Small intestine (tissue), 7 donors: ENCODE results near the gene REX1BD. TPM values are rescaled to one million over a fixed set of nuclear protein-coding genes. Genes with fewer than 3 reads are reported as not detected.
A peak's percentile ranks its signal among the peaks of the same experiment; 100 is the strongest.

ENCODE experiments used
- DNase-seq, 2 donors: peaks; one replicate each; pipeline versions ENCODE4 v3.0.0 to v3.0.0-alpha.2; 2013
- FAIRE-seq: peaks from 2 replicates; lab custom pipeline; 2012; peaks lifted over from hg19 to GRCh38; lab: Jason Lieb, UNC
- H3K27ac ChIP-seq, 3 donors: one replicate each; pipeline ENCODE4 v1.5.1; 2013; ENCODE audit warnings: low read length in 2 of 3, mild to moderate bottlenecking in 2 of 3, control low read depth in 1 of 3, inconsistent platforms in 1 of 3, low read depth in 1 of 3, moderate library complexity in 1 of 3
- H3K27me3 ChIP-seq, 3 donors: one replicate each; pipeline ENCODE4 v1.6.1; 2013; ENCODE audit warnings: low read length in 3 of 3, inconsistent platforms in 1 of 3; ENCODE audit not compliant: control insufficient read depth in 3 of 3, insufficient read depth in 3 of 3
- H3K36me3 ChIP-seq, 3 donors: one replicate each; pipeline ENCODE4 v1.6.1; 2013; ENCODE audit warnings: low read length in 3 of 3, inconsistent platforms in 1 of 3, low read depth in 1 of 3, mild to moderate bottlenecking in 1 of 3, moderate library complexity in 1 of 3; ENCODE audit not compliant: control insufficient read depth in 3 of 3, insufficient read depth in 2 of 3
- H3K4me1 ChIP-seq, 3 donors: one replicate each; pipeline ENCODE4 v1.6.1; 2013; ENCODE audit warnings: low read length in 2 of 3, inconsistent platforms in 1 of 3, low read depth in 1 of 3, mild to moderate bottlenecking in 1 of 3, moderate library complexity in 1 of 3; ENCODE audit not compliant: control insufficient read depth in 3 of 3, insufficient read depth in 2 of 3
- H3K4me3 ChIP-seq, 3 donors: one replicate each; pipeline ENCODE4 v1.5.1; 2013; ENCODE audit warnings: low read length in 3 of 3, control low read depth in 1 of 3, inconsistent platforms in 1 of 3, low read depth in 1 of 3, mild to moderate bottlenecking in 1 of 3, moderate library complexity in 1 of 3
- H3K9me3 ChIP-seq, 2 donors: one replicate each; pipeline ENCODE4 v1.6.1; 2013; ENCODE audit warnings: low read depth in 1 of 2, low read length in 1 of 2; ENCODE audit not compliant: control insufficient read depth in 2 of 2, insufficient read depth in 1 of 2
- WGBS, 3 donors: extraction: QIAGEN DNeasy Blood & Tissue Kit; methylation state at CpG; one replicate each; pipeline ENCODE4 v1.1.7; 2013; 5-methylcytosine and 5-hydroxymethylcytosine counted together
- polyA plus RNA-seq, 4 donors: library from polyadenylated mRNA; stranded (reverse) in 3 of 4; unstranded in 1 of 4; fragments of 200-250 nt in 3 of 4; fragments of 120-200 nt in 1 of 4; gene quantifications; one replicate each; pipeline versions ENCODE4 v1.2.1 to v1.2.3, GENCODE V29; 2013
- donor health status: healthy with polysubstance abuse.
- donor health status: control.
- donor health status: control.
- donor health status: Bipolar disorder and iron deficiency.
- donor health status: healthy.

The REX1BD gene
- polyA plus RNA-seq, 4 donors, result 46.1 to 102 (median 65.9) TPM

GRCh38 chr19:18562086-18562485 is 26.5 kb upstream of the REX1BD start:
- peaks cover 9 to 58% (median 16%) of the 10 kb centered on the region in 3 donors for H3K36me3 ChIP-seq
- H3K4me3 ChIP-seq, result no peak overlapping the region
- H3K4me1 ChIP-seq, result peaks cover 3 to 8% (median 3%) of the 10 kb centered on the region in 3 donors
- H3K9me3 ChIP-seq, result no peaks in the 10 kb centered on the region
- peak overlapping the region in 1 of 3 donors; percentile 62 for H3K27ac ChIP-seq
- 79 to 89% (median 83%) methylated on average over 14 of the region's 14 CpGs for WGBS, 3 donors
- no peaks in the 10 kb centered on the region for H3K27me3 ChIP-seq
- DNase-seq (no peak), FAIRE-seq (no peak)

DNA sequence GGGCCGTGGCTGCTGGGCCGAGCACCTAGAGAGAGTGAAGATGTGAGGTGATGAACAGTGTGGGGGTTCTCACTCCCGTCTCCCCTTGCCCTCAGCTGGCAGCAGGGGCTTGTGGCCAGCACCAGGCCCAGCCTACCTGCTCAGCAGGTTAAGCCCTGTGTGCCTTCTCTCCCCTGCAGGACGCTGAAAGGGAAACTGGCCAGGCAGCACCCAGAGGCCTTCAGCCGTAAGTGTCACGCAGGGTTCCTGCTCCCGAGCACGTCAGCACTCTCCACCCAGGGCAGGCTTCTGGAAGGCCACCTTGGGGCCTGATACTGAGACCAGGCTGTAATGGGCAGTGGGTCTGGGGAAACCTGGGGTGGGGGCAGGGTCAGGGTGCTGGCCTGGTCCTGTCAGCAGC is 21.6 kb upstream of the REX1BD start:
- no peaks in the 10 kb centered on the region for H3K27me3 ChIP-seq
- H3K4me3 ChIP-seq, result no peak overlapping the region
- 94 to 96% (median 95%) methylated on average over 8 of the region's 8 CpGs for WGBS, 3 donors
- peaks cover 18 to 77% (median 19%) of the 10 kb centered on the region in 3 donors for H3K36me3 ChIP-seq
- H3K9me3 ChIP-seq, result no peaks in the 10 kb centered on the region
- no peak for FAIRE-seq
- DNase-seq, result no peak
- no peak overlapping the region for H3K27ac ChIP-seq
- H3K4me1 ChIP-seq, result no peaks in the 10 kb centered on the region

GRCh38 chr19:18568367-18568766 is 20.2 kb upstream of the REX1BD start:
- 95 to 96% (median 95%) methylated on average over 15 of the region's 15 CpGs for WGBS, 3 donors
- H3K27ac ChIP-seq, result no peak overlapping the region
- no peak for DNase-seq
- no peak overlapping the region for H3K4me3 ChIP-seq
- H3K4me1 ChIP-seq, result peaks cover 6 to 10% (median 7%) of the 10 kb centered on the region in 3 donors
- peaks cover 14 to 73% (median 20%) of the 10 kb centered on the region in 3 donors for H3K36me3 ChIP-seq
- no peak for FAIRE-seq
- no peaks in the 10 kb centered on the region for H3K9me3 ChIP-seq
- H3K27me3 ChIP-seq, result no peaks in the 10 kb centered on the region

GRCh38 chr19:18571564-18572344 is 16.8 kb upstream of the REX1BD start, which contains the start of gene UBA52:
UBA52 (plus strand) TSS chr19:18571857; CDS start chr19:18573301, 1,444 bp downstream.
- Histone ChIP-seq H3K27ac (peak within 1 kb of the TSS; percentile 85 to 98 (median 96)), H3K9me3 (no peaks in the 10 kb centered on the region), H3K4me3 (peak within 1 kb of the TSS; percentile 75 to 92 (median 92)), H3K4me1 (peaks cover 6 to 12% (median 7%) of the 10 kb centered on the region in 3 donors), H3K36me3 (peaks cover 15 to 72% (median 19%) of the 10 kb centered on the region in 3 donors), H3K27me3 (no peaks in the 10 kb centered on the region)
- WGBS, 3 donors, result 0% methylated on average over 45 to 75 of the region's 75 CpGs
- DNase-seq (peak; percentile 98 to 100), FAIRE-seq (peak; percentile 15)

GRCh38 chr19:18574691-18575291 is 13.8 kb upstream of the REX1BD start:
- H3K27ac ChIP-seq, result no peak overlapping the region
- no peaks in the 10 kb centered on the region for H3K27me3 ChIP-seq
- H3K9me3 ChIP-seq, result no peaks in the 10 kb centered on the region
- peaks cover 6 to 12% (median 7%) of the 10 kb centered on the region in 3 donors for H3K4me1 ChIP-seq
- H3K36me3 ChIP-seq, result peaks cover 8 to 57% (median 8%) of the 10 kb centered on the region in 3 donors
- FAIRE-seq (no peak), DNase-seq (no peak)
- H3K4me3 ChIP-seq, result no peak overlapping the region
- WGBS, 3 donors, result 91 to 94% (median 94%) methylated on average over 18 of the region's 18 CpGs

- Histone ChIP-seq H3K27ac (no peak overlapping the region), H3K9me3 (no peaks in the 10 kb centered on the region), H3K36me3 (peaks cover 8 to 54% (median 8%) of the 10 kb centered on the region in 3 donors), H3K27me3 (peaks cover 0 to 2% (median 0%) of the 10 kb centered on the region in 3 donors), H3K4me1 (peaks cover 6 to 12% (median 7%) of the 10 kb centered on the region in 3 donors), H3K4me3 (no peak overlapping the region)
- FAIRE-seq, result no peak
- 85 to 100% (median 98%) methylated on average over 6 to 8 of the region's 8 CpGs for WGBS, 3 donors
- DNase-seq, result no peak
Observed at GRCh38 chr19:18576383-18576782, 12.2 kb upstream of the REX1BD start.

GRCh38 chr19:18577365-18577914 is 11.2 kb upstream of the REX1BD start:
- no peak for FAIRE-seq
- Histone ChIP-seq H3K36me3 (peaks cover 8 to 54% (median 8%) of the 10 kb centered on the region in 3 donors), H3K9me3 (no peaks in the 10 kb centered on the region), H3K4me1 (peaks cover 6 to 11% (median 6%) of the 10 kb centered on the region in 3 donors), H3K4me3 (no peak overlapping the region), H3K27me3 (peaks cover 0 to 6% (median 0%) of the 10 kb centered on the region in 3 donors), H3K27ac (no peak overlapping the region)
- no peak for DNase-seq
- WGBS, 3 donors, result 87 to 90% (median 89%) methylated on average over 21 of the region's 21 CpGs

GRCh38 chr19:18580311-18580710 is 8.3 kb upstream of the REX1BD start:
- Histone ChIP-seq H3K9me3 (no peaks in the 10 kb centered on the region), H3K27me3 (peaks cover 0 to 6% (median 0%) of the 10 kb centered on the region in 3 donors), H3K4me1 (no peaks in the 10 kb centered on the region), H3K36me3 (peaks cover 0 to 27% (median 6%) of the 10 kb centered on the region in 3 donors), H3K4me3 (no peak overlapping the region), H3K27ac (no peak overlapping the region)
- DNase-seq (no peak), FAIRE-seq (no peak)
- 65 to 71% (median 68%) methylated on average over 7 of the region's 7 CpGs for WGBS, 3 donors
